PC-9 (cell line): Measurements from ENCODE around the gene PKHD1.

Experiments
- CTCF ChIP-seq: fragments of 200-600 bp; sonication (generic); conservative IDR thresholded peaks from 2 replicates; pipeline ENCODE4 v1.6.1; 2017; ENCODE audit warnings: mixed run types, antibody characterized with exemption, mild to moderate bottlenecking, moderate library complexity
- EZH2 ChIP-seq: fragments of 200-600 bp; sonication (generic); IDR thresholded peaks from 2 replicates; pipeline ENCODE4 v1.8.0; 2017; ENCODE audit warnings: antibody characterized with exemption, low read depth

DNA sequence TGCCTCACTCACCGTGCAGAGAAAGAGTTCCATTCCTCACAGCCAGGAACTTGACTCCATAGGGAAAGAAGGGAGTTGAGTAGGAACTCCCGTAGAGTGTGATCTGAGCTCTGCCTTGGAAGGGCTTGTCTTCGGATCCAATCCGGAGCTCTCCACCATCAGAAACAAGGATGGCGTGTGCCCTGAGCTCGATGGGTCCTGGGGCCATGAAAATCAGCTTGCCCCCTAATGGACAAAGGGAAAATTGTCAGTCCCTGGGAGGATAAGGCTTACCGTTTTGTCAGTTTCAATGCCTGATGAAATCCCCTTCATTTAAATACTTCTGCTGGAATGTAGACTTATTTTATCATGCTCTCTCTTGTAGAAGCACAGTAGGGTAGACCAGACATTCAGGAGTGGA is 153.3 kb downstream of the PKHD1 start:
- peak; percentile 51; the same call in 1 of the 2 replicates for TF ChIP-seq CTCF
- TF ChIP-seq EZH2 = no peak
